Frontal cortex (tissue), 4 donors: ENCODE results near the gene VOPP1. TPM values are rescaled to one million over a fixed set of nuclear protein-coding genes. Genes with fewer than 3 reads are reported as not detected.

Experiments used
- DNase-seq, 2 donors: peaks; one replicate each; pipeline ENCODE4 v3.0.0; 2012; ENCODE audit warnings: low spot score in 2 of 2
- FAIRE-seq: peaks from 2 replicates; lab custom pipeline; 2012; peaks lifted over from hg19 to GRCh38; lab: Jason Lieb, UNC
- total RNA-seq: library from RNA; depleted of rRNA; stranded (reverse); fragments of >200 nt; gene quantifications from one replicate; pipeline ENCODE4 v1.2.3, GENCODE V29; 2014
- donor health status: control.
- donor health status: control.
- donor health status: control.

Gene VOPP1
- total RNA-seq, 1 donor from 2014 or later: 83.6 TPM

- FAIRE-seq: no peak
- DNase-seq: no peak
Observed at GRCh38 chr7:55429835-55430499, 142.3 kb downstream of the VOPP1 start.

GRCh38 chr7:55427800-55428199, 144.5 kb downstream of the VOPP1 start:
- DNase-seq (no peak), FAIRE-seq (no peak)

- FAIRE-seq (no peak), DNase-seq (no peak)
Observed at GRCh38 chr7:55427342-55427741, 145.0 kb downstream of the VOPP1 start.

GRCh38 chr7:55426676-55427075, 145.6 kb downstream of the VOPP1 start:
- DNase-seq (no peak), FAIRE-seq (no peak)

- no peak for FAIRE-seq
Observed at GRCh38 chr7:55425141-55425752, 147.1 kb downstream of the VOPP1 start.

GRCh38 chr7:55423891-55424290, 148.4 kb downstream of the VOPP1 start:
- no peak for FAIRE-seq
- DNase-seq: no peak

More at GRCh38 chr7:55425141-55425752, 147.1 kb downstream of the VOPP1 start:
- no peak for DNase-seq

- no peak for DNase-seq
- no peak for FAIRE-seq
Observed at GRCh38 chr7:55423277-55423711, 149.0 kb downstream of the VOPP1 start.

Other genes starting within 250 kb of the VOPP1 start
- 35.1 TPM for gene LANCL2, start 207.2 kb downstream of the VOPP1 start, total RNA-seq